Immature natural killer cell (primary cell): ENCODE data around the gene NLK. TPM values are rescaled to one million over a fixed set of nuclear protein-coding genes. Genes with fewer than 3 reads are reported as not detected.

Source experiments
- DNase-seq, 3 donors: peaks; one replicate each; pipeline ENCODE4 v3.0.0; 2022; ENCODE audit warnings: mixed read lengths in 1 of 3
- H3K27ac Mint-ChIP-seq, 6 donors: one replicate each; pipeline ENCODE4 v1.8.0; 2020; ENCODE audit warnings: mixed read lengths in 6 of 6, mild to moderate bottlenecking in 5 of 6, inconsistent platforms in 4 of 6, moderate library complexity in 3 of 6
- H3K27me3 Mint-ChIP-seq, 3 donors: one replicate each; pipeline ENCODE4 v1.8.0; 2020 to 2021; ENCODE audit warnings: low read depth in 3 of 3, mild to moderate bottlenecking in 3 of 3, mixed read lengths in 3 of 3, moderate library complexity in 3 of 3, inconsistent platforms in 1 of 3
- H3K36me3 Mint-ChIP-seq, 3 donors: one replicate each; pipeline ENCODE4 v1.8.0; 2020; ENCODE audit warnings: mixed read lengths in 3 of 3, inconsistent platforms in 2 of 3, mild to moderate bottlenecking in 2 of 3
- H3K4me1 Mint-ChIP-seq, 2 donors: one replicate each; pipeline ENCODE4 v1.8.0; 2020; ENCODE audit warnings: inconsistent platforms in 2 of 2, mild to moderate bottlenecking in 2 of 2, mixed read lengths in 2 of 2, moderate library complexity in 1 of 2
- H3K4me3 Mint-ChIP-seq, 5 donors: one replicate each; pipeline ENCODE4 v1.8.0; 2020; ENCODE audit warnings: mild to moderate bottlenecking in 5 of 5, mixed read lengths in 5 of 5, inconsistent platforms in 3 of 5, moderate library complexity in 3 of 5
- H3K9me3 Mint-ChIP-seq, 6 donors: one replicate each; pipeline ENCODE4 v1.8.0; 2020; ENCODE audit warnings: mild to moderate bottlenecking in 6 of 6, mixed read lengths in 6 of 6, inconsistent platforms in 4 of 6, moderate library complexity in 3 of 6
- polyA plus RNA-seq, 3 donors: library from polyadenylated mRNA; unstranded; fragments of 300-500 nt; fragmentation: Illumina TruSeq; gene quantifications; one replicate each; pipeline ENCODE4 v1.2.3, GENCODE V29; 2021

NLK gene
- polyA plus RNA-seq, 3 donors from 2014 or later, result 0.06 to 2.8 (median 2.3) TPM

DNA sequence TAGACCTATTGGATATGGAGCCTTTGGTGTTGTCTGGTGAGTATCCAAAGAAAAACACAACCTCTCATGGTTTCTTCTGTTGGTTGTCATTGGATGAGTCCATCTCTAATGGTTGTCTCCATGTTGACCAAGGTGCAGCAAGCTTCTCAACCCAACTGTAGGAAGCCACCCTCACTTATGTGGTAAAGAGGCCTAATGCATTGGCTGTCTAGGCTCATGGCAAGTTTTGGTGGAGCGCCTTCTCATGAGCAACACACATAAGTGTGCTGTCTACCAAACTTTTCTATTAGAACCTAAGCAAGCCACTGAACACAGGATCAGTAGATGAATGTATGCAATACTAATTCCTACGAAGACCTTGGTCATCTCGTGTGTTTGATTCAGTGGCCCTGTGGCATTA lies 819 bp downstream of the NLK start:
- DNase-seq, result no peak
- H3K27me3 Mint-ChIP-seq, result peaks cover 5 to 9% (median 9%) of the 10 kb centered on the region in 3 donors
- H3K27ac Mint-ChIP-seq, result peak overlapping the region in 5 of 6 donors; percentile 70 to 87 (median 80)
- no peaks in the 10 kb centered on the region for H3K36me3 Mint-ChIP-seq
- peak overlapping the region; percentile 82 to 90 (median 86) for H3K4me3 Mint-ChIP-seq
- H3K4me1 Mint-ChIP-seq, result peaks cover 73 to 78% of the 10 kb centered on the region in 2 donors
- H3K9me3 Mint-ChIP-seq, result no peaks in the 10 kb centered on the region

DNA sequence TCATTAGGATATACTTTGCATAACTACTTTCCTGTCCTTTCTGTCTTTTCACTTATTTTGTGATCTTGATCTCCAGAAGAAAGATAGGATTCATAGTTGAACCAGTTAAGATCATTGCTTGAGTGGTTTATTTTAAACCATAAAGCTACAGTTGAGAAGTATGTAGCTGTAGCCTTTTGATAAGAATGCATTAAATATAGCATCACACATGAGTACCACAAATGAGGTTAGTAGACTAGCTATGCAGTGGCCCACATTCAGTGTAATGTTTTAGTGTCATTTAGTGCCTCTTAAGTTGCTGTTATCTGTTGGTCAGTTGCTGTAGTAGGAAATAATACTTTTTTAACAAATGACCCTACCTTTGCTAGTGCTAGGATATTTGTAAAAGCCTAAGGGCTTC lies 1.3 kb downstream of the NLK start:
- Mint-ChIP-seq H3K4me1 (peaks cover 73 to 81% of the 10 kb centered on the region in 2 donors), H3K36me3 (no peaks in the 10 kb centered on the region), H3K27ac (peak overlapping the region in 3 of 6 donors; percentile 70 to 87 (median 73)), H3K4me3 (peak overlapping the region; percentile 82 to 90 (median 86)), H3K9me3 (no peaks in the 10 kb centered on the region), H3K27me3 (peaks cover 5 to 9% (median 9%) of the 10 kb centered on the region in 3 donors)
- DNase-seq, result no peak

DNA sequence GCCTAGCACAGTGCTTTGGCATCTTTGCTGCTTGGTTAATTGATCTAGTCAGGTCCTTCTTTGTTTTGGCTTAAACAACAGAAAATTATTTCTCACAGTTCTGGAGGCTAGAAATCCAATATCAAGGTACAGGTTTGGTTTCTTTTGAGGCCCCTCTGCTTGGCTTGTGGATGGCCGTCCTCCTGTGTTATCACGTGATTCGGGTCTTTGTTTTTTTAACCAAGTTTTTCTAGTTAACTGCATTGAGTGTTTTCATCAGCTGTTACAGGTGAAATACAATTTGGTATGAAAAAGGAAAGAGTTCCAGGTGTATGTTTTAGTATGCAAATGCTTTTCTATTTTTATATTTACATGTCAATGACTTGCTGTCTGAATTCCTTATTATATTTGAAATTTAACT lies 2.8 kb downstream of the NLK start:
- Mint-ChIP-seq H3K36me3 (no peaks in the 10 kb centered on the region), H3K4me1 (peaks cover 72 to 87% of the 10 kb centered on the region in 2 donors), H3K9me3 (no peaks in the 10 kb centered on the region), H3K27me3 (peaks cover 5 to 9% (median 6%) of the 10 kb centered on the region in 3 donors), H3K4me3 (peak overlapping the region in 3 of 5 donors; percentile 12 to 35 (median 26)), H3K27ac (no peak overlapping the region)
- no peak for DNase-seq

DNA sequence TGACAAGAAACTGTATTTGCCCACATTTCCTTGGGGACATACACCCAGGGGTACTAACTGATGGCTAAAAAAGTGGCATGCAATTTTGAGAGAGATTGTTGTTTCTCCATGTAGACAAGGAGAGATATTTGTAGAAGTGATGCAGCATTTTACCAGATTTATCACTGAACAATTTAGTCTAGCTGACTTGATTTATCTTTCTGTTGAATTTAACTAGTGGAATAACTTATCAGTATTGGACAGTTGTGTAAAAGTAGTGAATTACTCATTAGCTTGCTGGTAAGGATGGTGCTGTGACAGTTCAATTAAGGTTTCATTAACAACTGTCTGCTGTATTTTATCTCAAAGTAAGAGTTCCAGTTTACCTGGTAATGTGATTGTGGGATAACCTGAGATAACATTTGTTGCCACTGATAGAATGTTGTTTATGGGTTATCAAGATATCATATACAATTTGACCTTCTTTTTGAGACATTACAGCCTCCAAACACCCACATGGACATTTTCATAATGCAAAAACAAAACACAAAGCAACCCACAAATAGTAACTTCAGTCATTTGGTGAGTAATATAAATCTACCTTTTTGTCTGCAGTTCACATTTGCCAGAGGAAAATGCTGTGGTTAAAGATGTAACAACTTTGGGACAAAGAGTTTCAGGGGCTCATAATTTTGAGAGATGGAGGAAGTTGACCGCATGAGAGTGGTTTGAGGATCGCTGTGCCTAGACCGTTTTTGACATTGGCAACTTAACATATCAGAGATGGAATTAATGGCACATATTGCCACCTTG lies 3.8 kb downstream of the NLK start:
- peaks cover 66 to 83% of the 10 kb centered on the region in 2 donors for H3K4me1 Mint-ChIP-seq
- no peak for DNase-seq
- H3K9me3 Mint-ChIP-seq, result no peaks in the 10 kb centered on the region
- H3K4me3 Mint-ChIP-seq, result peak overlapping the region in 1 of 5 donors; percentile 9
- H3K36me3 Mint-ChIP-seq, result no peaks in the 10 kb centered on the region
- H3K27ac Mint-ChIP-seq, result no peak overlapping the region
- H3K27me3 Mint-ChIP-seq, result peaks cover 3 to 6% (median 4%) of the 10 kb centered on the region in 3 donors

DNA sequence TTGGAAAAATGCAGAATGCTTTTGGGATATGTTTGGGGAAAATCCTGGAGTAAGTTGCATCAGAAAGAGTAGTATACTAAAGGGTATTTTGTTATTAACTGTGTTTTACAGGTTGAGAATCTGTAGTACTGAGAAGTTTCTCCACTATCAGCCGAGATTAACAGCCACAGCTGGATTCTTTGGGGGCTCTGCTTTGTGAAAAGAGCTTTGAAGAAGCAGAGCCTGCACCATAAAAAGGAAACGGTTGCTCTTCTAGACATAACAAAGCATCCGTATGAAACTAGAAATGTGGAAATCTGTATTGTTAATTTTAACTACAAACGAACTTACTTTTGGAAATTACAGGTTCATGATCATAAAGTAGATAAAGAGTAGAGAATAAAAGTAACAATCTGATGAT lies 5.3 kb downstream of the NLK start:
- Mint-ChIP-seq H3K27ac (no peak overlapping the region), H3K9me3 (no peaks in the 10 kb centered on the region), H3K4me1 (peaks cover 59 to 78% of the 10 kb centered on the region in 2 donors), H3K4me3 (no peak overlapping the region), H3K27me3 (no peaks in the 10 kb centered on the region), H3K36me3 (no peaks in the 10 kb centered on the region)
- no peak for DNase-seq

DNA sequence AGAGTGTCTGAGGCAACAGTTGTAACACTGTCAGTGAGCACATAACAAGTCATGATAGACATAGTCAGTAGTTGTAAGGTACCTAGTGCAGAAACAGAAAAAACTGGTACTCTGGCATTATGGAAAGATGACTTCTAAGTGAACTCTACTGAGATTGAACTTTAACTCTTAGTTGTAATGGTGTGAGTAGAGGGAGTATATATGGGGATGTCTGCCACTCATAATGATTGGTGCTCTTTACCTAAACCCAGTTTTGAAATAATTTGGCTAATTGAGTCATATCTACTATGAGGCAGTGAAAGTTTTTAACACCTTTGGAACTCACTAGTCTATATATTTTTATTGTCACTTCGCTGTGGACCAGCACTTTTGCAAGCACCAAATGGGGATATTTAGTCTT lies 6.6 kb downstream of the NLK start:
- peaks cover 51 to 74% of the 10 kb centered on the region in 2 donors for H3K4me1 Mint-ChIP-seq
- H3K4me3 Mint-ChIP-seq, result no peak overlapping the region
- H3K36me3 Mint-ChIP-seq, result no peaks in the 10 kb centered on the region
- H3K9me3 Mint-ChIP-seq, result no peaks in the 10 kb centered on the region
- H3K27me3 Mint-ChIP-seq, result no peaks in the 10 kb centered on the region
- peak overlapping the region in 1 of 6 donors; percentile 3 for H3K27ac Mint-ChIP-seq
- DNase-seq, result no peak

DNA sequence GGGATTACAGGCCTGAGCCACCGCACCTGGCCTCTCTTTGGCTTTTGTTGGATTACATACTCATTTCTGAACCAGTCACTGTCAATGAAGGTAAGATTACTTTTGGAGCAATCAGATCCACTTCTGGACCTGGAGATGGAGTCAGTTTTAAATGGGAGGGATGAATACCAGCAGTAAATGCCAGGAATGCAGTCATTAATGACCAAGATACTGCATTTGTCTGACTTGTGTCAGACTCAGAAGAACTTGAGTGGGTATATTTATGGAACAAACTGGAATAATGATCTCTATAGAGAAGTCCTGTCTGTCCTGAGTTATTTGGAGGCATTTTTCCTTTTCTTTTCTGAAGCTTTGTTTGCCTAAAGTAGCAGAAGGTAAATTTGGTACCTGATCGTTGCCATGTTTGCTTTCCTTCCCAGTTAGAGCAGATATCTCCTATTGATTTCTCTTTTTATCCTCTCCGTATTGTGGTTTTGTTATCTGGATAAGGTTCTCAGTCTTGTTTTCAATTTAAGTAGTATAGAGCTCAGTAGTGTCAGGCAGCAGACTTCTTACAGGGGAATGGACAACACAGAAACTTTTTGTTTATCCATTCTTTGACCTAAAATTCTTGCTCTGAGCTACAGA lies 10.7 kb downstream of the NLK start:
- Mint-ChIP-seq H3K4me1 (peaks cover 31 to 55% of the 10 kb centered on the region in 2 donors), H3K27ac (peak overlapping the region in 3 of 6 donors; percentile 4 to 25 (median 8)), H3K4me3 (no peak overlapping the region), H3K9me3 (no peaks in the 10 kb centered on the region), H3K27me3 (no peaks in the 10 kb centered on the region), H3K36me3 (no peaks in the 10 kb centered on the region)
- no peak for DNase-seq

DNA sequence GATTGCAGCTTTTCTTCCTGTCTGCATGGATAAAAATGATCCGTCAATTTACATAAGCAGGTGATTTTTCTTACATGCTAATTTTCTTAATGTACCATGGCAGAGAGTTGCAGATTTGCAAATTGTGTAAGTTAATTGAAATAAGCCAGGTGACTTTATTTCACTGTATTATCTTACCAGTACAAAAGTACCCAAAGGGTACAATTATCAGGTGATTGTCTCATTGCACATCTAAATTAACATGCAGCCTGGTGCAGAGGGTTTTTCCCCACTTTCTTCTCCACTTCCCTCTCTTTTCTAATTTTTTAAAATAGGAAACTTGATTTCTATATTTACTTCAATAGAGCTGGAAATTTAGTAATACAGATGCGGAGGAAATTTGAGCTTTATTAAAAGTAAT lies 11.2 kb downstream of the NLK start:
- H3K4me3 Mint-ChIP-seq, result no peak overlapping the region
- peaks cover 35 to 54% of the 10 kb centered on the region in 2 donors for H3K4me1 Mint-ChIP-seq
- no peaks in the 10 kb centered on the region for H3K27me3 Mint-ChIP-seq
- H3K36me3 Mint-ChIP-seq, result no peaks in the 10 kb centered on the region
- H3K9me3 Mint-ChIP-seq, result no peaks in the 10 kb centered on the region
- DNase-seq, result no peak
- H3K27ac Mint-ChIP-seq, result peak overlapping the region in 1 of 6 donors; percentile 8

DNA sequence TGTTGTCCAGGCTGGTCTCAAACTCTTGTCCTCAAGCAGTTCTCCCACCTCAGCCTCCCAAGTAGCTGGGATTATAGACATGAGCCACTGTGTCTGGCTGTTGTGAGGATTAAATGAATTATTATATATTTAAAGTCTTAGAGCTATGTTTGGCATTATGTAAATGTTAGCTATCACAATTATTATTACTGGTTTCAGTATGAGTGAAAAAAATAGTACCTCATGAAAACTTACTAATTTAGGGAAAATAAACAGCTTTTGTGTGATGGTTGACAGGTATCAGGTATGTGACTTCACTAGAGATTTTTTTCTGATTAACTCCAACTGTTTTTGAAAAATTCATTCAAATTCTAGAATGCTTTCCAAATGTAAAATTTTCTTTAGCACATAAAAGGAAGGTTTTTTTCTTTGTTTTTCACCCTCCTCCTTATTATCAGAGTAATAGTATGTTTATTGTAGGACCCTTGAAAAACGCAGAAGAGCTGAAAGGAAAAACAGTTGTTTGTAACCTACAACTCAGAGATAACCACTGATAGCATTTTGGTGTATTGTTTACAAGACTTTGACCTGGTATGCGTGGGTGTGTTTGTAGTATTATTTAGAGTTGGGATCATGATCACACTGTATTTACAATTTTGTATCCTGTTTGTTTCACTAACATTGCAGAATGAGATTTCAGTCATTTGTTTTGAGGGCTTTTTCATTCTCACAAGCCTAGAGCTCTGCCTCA lies 13.2 kb downstream of the NLK start:
- Mint-ChIP-seq H3K4me3 (no peak overlapping the region), H3K27me3 (no peaks in the 10 kb centered on the region), H3K36me3 (no peaks in the 10 kb centered on the region), H3K4me1 (peaks cover 27 to 49% of the 10 kb centered on the region in 2 donors), H3K9me3 (no peaks in the 10 kb centered on the region), H3K27ac (peak overlapping the region in 1 of 6 donors; percentile 63)
- DNase-seq, result no peak

DNA sequence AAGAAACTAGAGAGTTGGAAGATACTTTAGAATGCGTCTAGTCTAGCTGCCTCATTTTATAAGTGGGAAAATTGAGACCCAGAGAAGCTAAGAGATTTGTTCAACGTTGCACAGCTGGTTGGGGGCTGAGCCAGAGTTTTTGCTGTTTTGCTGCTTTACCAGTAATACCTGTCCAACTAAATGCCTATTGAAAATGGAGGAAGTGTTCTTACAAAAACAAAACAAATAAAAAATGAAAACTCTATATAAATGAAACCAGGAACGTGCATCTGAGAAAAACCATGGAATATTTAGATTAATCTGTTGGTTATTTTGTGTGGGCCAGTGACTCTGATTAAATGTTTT lies 13.8 kb downstream of the NLK start:
- H3K27me3 Mint-ChIP-seq, result no peaks in the 10 kb centered on the region
- H3K4me1 Mint-ChIP-seq, result peaks cover 27 to 54% of the 10 kb centered on the region in 2 donors
- peak overlapping the region in 1 of 6 donors; percentile 63 for H3K27ac Mint-ChIP-seq
- H3K9me3 Mint-ChIP-seq, result no peaks in the 10 kb centered on the region
- no peaks in the 10 kb centered on the region for H3K36me3 Mint-ChIP-seq
- no peak overlapping the region for H3K4me3 Mint-ChIP-seq
- no peak for DNase-seq

DNA sequence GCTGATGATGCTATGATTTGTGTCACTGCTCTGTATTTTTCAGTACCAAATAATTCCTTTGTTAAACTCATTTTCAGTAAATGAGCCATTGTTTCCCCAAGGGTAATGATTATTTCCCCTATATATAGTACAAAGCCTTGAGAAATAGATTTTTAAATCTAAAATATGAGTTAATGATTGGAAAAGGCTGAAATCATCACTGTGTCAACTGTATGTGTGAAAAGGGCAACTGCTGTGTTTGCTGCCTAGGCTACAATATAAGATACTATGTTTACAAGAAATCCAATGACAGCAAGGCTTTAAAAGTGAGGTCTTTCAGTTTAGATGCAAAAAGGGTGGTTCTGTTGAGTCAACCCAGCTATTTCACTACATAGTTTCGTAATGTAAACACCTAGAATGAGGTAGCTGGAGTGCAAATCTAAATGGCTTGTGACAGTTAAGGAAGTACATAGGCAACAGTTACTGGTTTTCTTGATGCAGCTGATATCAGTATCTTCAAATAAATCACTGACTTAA lies 15.3 kb downstream of the NLK start:
- H3K27me3 Mint-ChIP-seq, result no peaks in the 10 kb centered on the region
- DNase-seq, result no peak
- H3K36me3 Mint-ChIP-seq, result no peaks in the 10 kb centered on the region
- peaks cover 24 to 50% of the 10 kb centered on the region in 2 donors for H3K4me1 Mint-ChIP-seq
- H3K27ac Mint-ChIP-seq, result no peak overlapping the region
- H3K4me3 Mint-ChIP-seq, result no peak overlapping the region
- no peaks in the 10 kb centered on the region for H3K9me3 Mint-ChIP-seq

DNA sequence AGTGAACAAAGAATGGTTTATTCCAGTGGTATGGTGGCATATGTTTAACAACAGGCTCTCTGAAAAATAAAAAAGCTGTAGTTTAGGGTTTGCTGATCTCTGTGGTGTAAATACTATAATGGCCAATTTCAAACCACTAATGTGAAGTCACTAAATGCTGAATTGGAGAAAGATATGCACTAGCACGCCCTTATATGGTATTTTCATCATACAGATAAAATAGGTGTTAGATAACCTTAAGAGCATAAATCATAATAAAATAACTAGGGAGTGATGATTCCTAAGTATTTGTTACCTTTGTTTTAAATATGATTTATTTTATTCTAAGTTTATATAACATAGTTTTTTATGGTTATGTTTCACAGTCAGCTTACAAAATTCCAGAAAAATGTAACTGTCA lies 17.2 kb downstream of the NLK start:
- Mint-ChIP-seq H3K36me3 (no peaks in the 10 kb centered on the region), H3K27me3 (no peaks in the 10 kb centered on the region), H3K9me3 (no peaks in the 10 kb centered on the region), H3K4me1 (peaks cover 25 to 54% of the 10 kb centered on the region in 2 donors), H3K4me3 (no peak overlapping the region), H3K27ac (no peak overlapping the region)
- DNase-seq, result no peak

DNA sequence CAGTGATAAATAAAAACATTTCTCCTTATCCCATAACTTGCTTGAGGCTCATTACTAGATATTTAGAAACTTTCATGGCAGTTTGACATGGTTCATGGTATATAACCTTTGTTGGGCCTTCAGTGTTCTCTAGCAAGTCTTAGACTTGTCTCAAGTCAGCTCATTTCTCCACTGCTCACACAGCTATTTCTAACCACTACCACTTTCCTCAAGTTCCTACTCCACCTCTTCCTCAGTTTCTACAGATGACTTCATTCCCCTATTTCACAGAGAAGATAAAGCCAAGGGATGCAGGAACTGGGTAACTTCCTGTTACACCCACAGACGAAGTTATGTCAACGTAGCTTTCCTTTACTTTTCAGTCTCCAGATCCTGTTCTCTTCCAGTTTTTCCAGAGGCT lies 23.2 kb downstream of the NLK start:
- Mint-ChIP-seq H3K27me3 (no peaks in the 10 kb centered on the region), H3K4me3 (no peak overlapping the region), H3K4me1 (peaks cover 24 to 44% of the 10 kb centered on the region in 2 donors), H3K27ac (peak overlapping the region in 2 of 6 donors; percentile 11 to 36), H3K36me3 (peaks cover 0 to 4% (median 0%) of the 10 kb centered on the region in 3 donors), H3K9me3 (no peaks in the 10 kb centered on the region)
- DNase-seq, result no peak

DNA sequence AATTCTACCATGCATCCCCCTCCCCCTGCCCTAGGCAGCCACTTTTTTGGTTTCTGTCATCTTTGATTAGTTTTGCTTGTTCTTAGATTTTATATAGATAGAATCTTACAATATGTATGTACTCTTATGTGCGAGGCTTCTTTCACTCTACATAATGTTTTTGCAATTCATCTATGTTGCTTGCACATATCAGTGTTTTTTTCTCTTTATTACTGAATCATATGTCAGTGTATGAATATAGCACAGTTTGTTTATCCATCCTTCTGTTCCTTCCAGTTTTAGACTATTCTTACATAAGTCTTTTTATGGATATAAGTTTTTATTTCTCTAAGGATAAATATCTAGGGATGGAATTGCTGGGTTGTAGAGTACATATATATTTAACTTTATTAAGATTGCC lies 26.6 kb downstream of the NLK start:
- Mint-ChIP-seq H3K27ac (no peak overlapping the region), H3K4me3 (no peak overlapping the region), H3K9me3 (peaks cover 0 to 1% (median 0%) of the 10 kb centered on the region in 6 donors), H3K4me1 (peaks cover 47 to 59% of the 10 kb centered on the region in 2 donors), H3K27me3 (peaks cover 0 to 6% (median 0%) of the 10 kb centered on the region in 3 donors), H3K36me3 (peaks cover 0 to 7% (median 3%) of the 10 kb centered on the region in 3 donors)
- DNase-seq, result no peak
